Breast epithelium (tissue), 3 donors: ENCODE data around the gene SRSF8.

Source experiments
- POLR2A ChIP-seq: fragments of 450-650 bp; IDR thresholded peaks from one replicate; pipeline ENCODE4 v1.6.1; 2016; ENCODE audit warnings: antibody characterized with exemption, mild to moderate bottlenecking, moderate library complexity
- POLR2AphosphoS5 ChIP-seq, 3 donors: sonication (generic); formaldehyde crosslinking; IDR thresholded peaks; one replicate each; pipeline ENCODE4 v1.6.1; 2017; ENCODE audit warnings: antibody characterized with exemption in 3 of 3
- TF ChIP-seq, protein P1 (sequence below), 3 donors: fragments of 450-650 bp; IDR thresholded peaks; one replicate each; pipeline ENCODE4 v1.5.1; 2016 to 2017; ENCODE audit warnings: antibody characterized with exemption in 3 of 3, mild to moderate bottlenecking in 3 of 3, moderate library complexity in 3 of 3

DNA sequence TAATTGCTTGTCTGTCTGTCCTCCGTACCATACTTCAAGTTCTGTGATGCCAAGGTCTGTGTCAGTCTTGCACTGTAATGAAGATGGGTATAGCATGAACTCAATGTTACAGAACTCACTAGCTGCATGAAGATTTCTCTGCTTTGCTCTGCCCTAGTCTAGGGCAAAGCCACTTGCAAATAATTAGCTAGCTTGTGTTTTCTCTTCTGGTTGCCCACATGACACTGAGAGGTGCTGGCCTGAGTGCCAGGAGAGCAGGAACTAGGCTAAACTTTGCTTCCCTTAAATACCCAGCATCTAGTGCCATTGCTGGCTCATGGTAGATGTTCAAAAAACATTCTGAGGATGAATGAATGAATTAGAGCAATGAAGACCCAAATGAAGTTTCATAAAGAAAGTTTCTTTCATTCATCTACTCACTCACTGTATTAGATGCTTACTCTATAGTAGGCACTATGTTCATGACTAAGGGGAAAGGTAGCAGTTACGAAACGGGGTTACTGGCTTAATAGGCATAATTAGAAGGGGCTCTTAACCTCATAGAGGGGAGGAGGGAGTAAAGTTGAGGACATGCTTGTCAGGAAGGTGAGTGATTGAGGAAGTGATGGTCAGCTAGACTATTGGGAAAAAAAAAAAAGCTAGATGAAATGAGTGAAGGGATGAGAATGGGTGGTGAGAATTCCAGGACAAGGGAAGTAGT lies 18.5 kb downstream of the SRSF8 start:
- no peak for TF ChIP-seq POLR2A
- TF ChIP-seq, protein P1, sequence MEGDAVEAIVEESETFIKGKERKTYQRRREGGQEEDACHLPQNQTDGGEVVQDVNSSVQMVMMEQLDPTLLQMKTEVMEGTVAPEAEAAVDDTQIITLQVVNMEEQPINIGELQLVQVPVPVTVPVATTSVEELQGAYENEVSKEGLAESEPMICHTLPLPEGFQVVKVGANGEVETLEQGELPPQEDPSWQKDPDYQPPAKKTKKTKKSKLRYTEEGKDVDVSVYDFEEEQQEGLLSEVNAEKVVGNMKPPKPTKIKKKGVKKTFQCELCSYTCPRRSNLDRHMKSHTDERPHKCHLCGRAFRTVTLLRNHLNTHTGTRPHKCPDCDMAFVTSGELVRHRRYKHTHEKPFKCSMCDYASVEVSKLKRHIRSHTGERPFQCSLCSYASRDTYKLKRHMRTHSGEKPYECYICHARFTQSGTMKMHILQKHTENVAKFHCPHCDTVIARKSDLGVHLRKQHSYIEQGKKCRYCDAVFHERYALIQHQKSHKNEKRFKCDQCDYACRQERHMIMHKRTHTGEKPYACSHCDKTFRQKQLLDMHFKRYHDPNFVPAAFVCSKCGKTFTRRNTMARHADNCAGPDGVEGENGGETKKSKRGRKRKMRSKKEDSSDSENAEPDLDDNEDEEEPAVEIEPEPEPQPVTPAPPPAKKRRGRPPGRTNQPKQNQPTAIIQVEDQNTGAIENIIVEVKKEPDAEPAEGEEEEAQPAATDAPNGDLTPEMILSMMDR (IDR thresholded peaks at IDR 0.05), result no peak
- no peak for TF ChIP-seq POLR2AphosphoS5 (IDR thresholded peaks at IDR 0.05)
